Measurements from ENCODE around the gene STARD13.

The STARD13 gene

DNA sequence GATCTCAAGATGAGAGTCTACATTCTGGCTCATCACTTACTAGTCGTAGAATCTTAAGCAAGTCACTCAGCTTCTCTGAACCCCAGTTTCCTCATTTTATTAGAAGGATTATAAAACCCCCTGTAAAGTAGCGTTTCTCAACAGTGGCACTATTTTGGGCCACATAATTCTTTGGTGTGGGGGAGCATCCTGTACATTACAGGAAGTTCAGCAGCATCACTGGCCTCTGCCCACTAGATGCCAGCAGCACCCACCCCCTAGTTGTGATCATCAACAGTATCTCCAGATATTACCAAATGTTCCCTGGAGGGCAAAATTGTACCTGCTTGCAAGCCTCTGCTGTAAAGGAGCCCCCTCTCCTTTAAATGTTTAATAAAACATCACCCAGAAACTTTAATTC is 22.6 kb downstream of the STARD13 start:
- peaks cover 52% of the 10 kb centered on the region for H3K4me1 ChIP-seq (ENCODE audit: insufficient read depth, low read length)
- H3K36me3 ChIP-seq (ENCODE audit: insufficient read depth, low read length) = no peaks in the 10 kb centered on the region
- no peaks in the 10 kb centered on the region for H3K9me3 ChIP-seq (ENCODE audit: low read length)
- H2AFZ ChIP-seq (ENCODE audit: low read depth, low read length) = no peak overlapping the region
- H3K27me3 ChIP-seq (ENCODE audit: insufficient read depth, low read length) = no peaks in the 10 kb centered on the region
- no peak overlapping the region for H3K4me3 ChIP-seq (ENCODE audit: low read length)

GRCh38 chr13:33262594-33262993 is 23.0 kb downstream of the STARD13 start:
- no peaks in the 10 kb centered on the region for H3K27me3 ChIP-seq (ENCODE audit: insufficient read depth, low read length)

DNA sequence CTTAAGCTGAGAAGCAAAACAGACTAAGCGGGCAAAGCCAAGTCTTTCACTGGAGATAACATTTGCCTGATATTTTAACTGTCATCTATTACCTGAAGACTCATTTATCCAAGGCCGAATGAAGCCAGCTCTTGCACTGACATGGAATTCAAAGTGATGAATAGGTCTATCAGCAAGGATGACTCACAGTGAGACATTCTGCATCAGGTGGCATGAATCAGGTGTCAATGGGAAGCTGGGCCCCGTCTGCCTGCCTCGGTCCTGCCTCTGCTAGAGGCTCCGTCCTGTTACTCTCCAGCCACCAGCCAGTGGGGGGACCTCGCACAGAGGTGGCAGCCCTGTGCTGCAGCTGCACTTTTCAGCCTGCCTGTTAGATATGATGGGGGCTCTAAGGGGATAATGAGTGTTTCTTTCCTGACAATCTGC is 23.5 kb downstream of the STARD13 start:
- no peaks in the 10 kb centered on the region for H3K9me3 ChIP-seq (ENCODE audit: low read length)
- H2AFZ ChIP-seq (ENCODE audit: low read depth, low read length) = no peak overlapping the region
- peaks cover 61% of the 10 kb centered on the region for H3K4me1 ChIP-seq (ENCODE audit: insufficient read depth, low read length)
- no peaks in the 10 kb centered on the region for H3K36me3 ChIP-seq (ENCODE audit: insufficient read depth, low read length)
- no peak overlapping the region for H3K4me3 ChIP-seq (ENCODE audit: low read length)
- no peaks in the 10 kb centered on the region for H3K27me3 ChIP-seq (ENCODE audit: insufficient read depth, low read length)

More at GRCh38 chr13:33262594-33262993, 23.0 kb downstream of the STARD13 start:
- Histone ChIP-seq H2AFZ (ENCODE audit: low read depth, low read length) (no peak overlapping the region), H3K4me1 (ENCODE audit: insufficient read depth, low read length) (peaks cover 56% of the 10 kb centered on the region), H3K4me3 (ENCODE audit: low read length) (no peak overlapping the region), H3K36me3 (ENCODE audit: insufficient read depth, low read length) (no peaks in the 10 kb centered on the region), H3K9me3 (ENCODE audit: low read length) (no peaks in the 10 kb centered on the region)

DNA sequence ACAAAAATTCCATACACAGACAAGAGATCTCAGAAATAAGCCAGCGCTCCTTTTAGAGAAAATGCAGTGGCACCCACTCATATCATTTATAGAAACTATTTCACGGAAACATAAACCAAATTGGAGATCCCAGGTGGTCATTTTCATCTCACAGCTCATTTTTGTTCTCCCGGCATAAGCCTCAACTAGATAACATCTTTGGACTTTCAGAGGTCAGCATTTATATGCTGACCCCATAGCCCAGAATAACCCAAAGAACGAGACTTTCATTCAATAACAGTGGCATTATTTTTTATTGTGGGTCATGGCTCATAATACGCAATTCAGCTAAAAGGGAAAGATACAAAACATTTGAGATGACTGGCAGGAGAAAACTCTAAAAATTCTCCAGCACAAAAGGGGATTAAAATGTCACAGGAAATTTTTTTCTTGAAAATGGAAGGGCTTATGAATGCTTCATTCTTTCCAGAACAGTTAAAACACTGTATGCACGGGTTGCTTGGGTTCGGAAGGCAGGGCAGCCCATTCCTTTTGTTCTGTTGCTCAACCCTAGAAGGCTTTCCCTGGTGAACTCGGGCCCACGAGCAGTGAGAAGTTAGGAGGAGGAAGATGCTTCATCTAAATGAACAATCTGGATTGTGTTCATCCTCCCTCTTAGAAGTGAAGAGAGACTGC is 24.0 kb downstream of the STARD13 start:
- H3K27me3 ChIP-seq (ENCODE audit: insufficient read depth, low read length) = no peaks in the 10 kb centered on the region
- peaks cover 66% of the 10 kb centered on the region for H3K4me1 ChIP-seq (ENCODE audit: insufficient read depth, low read length)
- H2AFZ ChIP-seq (ENCODE audit: low read depth, low read length) = no peak overlapping the region
- no peaks in the 10 kb centered on the region for H3K9me3 ChIP-seq (ENCODE audit: low read length)
- no peaks in the 10 kb centered on the region for H3K36me3 ChIP-seq (ENCODE audit: insufficient read depth, low read length)
- H3K4me3 ChIP-seq (ENCODE audit: low read length) = no peak overlapping the region

GRCh38 chr13:33260168-33261098 is 25.1 kb downstream of the STARD13 start:
- H3K4me1 ChIP-seq (ENCODE audit: insufficient read depth, low read length) = peaks cover 76% of the 10 kb centered on the region
- H3K4me3 ChIP-seq (ENCODE audit: low read length) = no peak overlapping the region
- no peaks in the 10 kb centered on the region for H3K36me3 ChIP-seq (ENCODE audit: insufficient read depth, low read length)
- no peaks in the 10 kb centered on the region for H3K27me3 ChIP-seq (ENCODE audit: insufficient read depth, low read length)
- no peaks in the 10 kb centered on the region for H3K9me3 ChIP-seq (ENCODE audit: low read length)
- no peak overlapping the region for H2AFZ ChIP-seq (ENCODE audit: low read depth, low read length)

GRCh38 chr13:33259296-33259695 is 26.3 kb downstream of the STARD13 start:
- Histone ChIP-seq H2AFZ (ENCODE audit: low read depth, low read length) (no peak overlapping the region), H3K27me3 (ENCODE audit: insufficient read depth, low read length) (no peaks in the 10 kb centered on the region), H3K36me3 (ENCODE audit: insufficient read depth, low read length) (no peaks in the 10 kb centered on the region), H3K9me3 (ENCODE audit: low read length) (no peaks in the 10 kb centered on the region), H3K4me3 (ENCODE audit: low read length) (no peak overlapping the region), H3K4me1 (ENCODE audit: insufficient read depth, low read length) (peaks cover 67% of the 10 kb centered on the region)

DNA sequence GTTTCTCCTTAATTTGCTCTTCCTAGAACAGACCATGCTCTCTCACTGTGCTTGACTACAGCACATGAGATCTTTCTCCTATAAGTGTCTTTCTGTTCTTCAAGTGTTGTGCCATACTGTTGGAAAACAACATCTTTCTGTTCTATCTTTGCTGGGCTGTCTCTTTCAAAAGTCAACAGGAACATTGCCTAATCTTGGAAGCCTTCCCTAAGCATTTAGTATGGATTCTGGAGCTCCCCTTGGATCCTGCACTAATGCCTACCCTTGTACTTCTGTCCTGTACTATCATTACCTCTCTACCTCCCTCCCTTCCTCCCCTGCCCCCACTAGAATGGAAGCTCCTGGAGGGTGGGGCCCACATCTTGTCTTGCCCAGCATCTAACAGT is 26.8 kb downstream of the STARD13 start:
- Histone ChIP-seq H3K4me3 (ENCODE audit: low read length) (no peak overlapping the region), H2AFZ (ENCODE audit: low read depth, low read length) (no peak overlapping the region), H3K36me3 (ENCODE audit: insufficient read depth, low read length) (no peaks in the 10 kb centered on the region), H3K4me1 (ENCODE audit: insufficient read depth, low read length) (peaks cover 62% of the 10 kb centered on the region), H3K9me3 (ENCODE audit: low read length) (no peaks in the 10 kb centered on the region), H3K27me3 (ENCODE audit: insufficient read depth, low read length) (no peaks in the 10 kb centered on the region)

DNA sequence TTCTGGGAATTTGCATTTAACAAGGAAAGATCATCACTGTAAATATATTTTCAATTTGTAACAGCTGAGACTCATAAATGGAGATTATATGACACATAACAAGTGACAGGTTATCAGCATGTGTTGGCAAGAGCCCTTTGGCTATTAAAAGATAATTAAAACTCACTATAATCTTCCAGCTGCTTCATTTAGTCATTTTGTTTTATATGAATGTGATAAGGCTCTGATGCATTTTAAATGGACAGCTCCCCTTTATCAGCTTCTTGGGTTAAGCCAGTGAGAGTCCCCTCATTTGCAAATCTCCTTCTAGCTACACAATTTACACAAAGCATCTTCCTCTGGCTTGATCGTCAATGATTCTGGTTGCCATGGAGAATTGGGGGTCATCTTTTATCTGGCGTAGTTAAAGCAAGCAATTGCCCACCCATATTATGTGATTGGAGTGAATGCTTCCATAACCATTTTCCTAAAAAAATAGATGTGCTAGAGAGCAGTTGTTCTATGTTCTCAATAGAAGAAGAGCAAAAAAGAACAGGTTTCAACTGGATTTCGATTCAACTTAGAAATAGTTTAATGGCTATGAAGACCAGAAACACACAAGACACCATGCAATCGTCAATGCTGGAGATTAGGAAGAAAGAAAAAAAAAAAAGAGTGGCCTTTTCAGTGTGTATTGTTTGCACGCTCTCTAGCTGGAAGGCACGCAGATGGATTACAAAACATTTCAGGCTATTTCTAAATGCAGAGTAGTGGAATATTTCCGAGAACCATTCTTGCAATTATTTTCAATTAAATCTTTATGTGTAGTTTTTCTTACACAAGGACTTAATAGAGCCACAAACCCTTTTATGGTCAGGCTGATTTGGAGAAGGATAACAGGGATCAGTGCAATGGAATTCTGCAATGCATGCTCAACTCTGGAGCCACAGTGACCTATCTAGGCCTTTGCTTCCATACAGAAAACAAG is 27.4 kb downstream of the STARD13 start:
- H3K36me3 ChIP-seq (ENCODE audit: insufficient read depth, low read length) = no peaks in the 10 kb centered on the region
- H3K4me1 ChIP-seq (ENCODE audit: insufficient read depth, low read length) = peaks cover 61% of the 10 kb centered on the region
- no peaks in the 10 kb centered on the region for H3K9me3 ChIP-seq (ENCODE audit: low read length)
- H3K27me3 ChIP-seq (ENCODE audit: insufficient read depth, low read length) = no peaks in the 10 kb centered on the region
- peak overlapping the region; percentile 54 for H2AFZ ChIP-seq (ENCODE audit: low read depth, low read length)
- H3K4me3 ChIP-seq (ENCODE audit: low read length) = no peak overlapping the region

GRCh38 chr13:33256148-33256840 is 29.3 kb downstream of the STARD13 start:
- Histone ChIP-seq H3K27me3 (ENCODE audit: insufficient read depth, low read length) (no peaks in the 10 kb centered on the region), H3K4me1 (ENCODE audit: insufficient read depth, low read length) (peaks cover 53% of the 10 kb centered on the region), H3K4me3 (ENCODE audit: low read length) (no peak overlapping the region), H2AFZ (ENCODE audit: low read depth, low read length) (no peak overlapping the region), H3K9me3 (ENCODE audit: low read length) (no peaks in the 10 kb centered on the region), H3K36me3 (ENCODE audit: insufficient read depth, low read length) (no peaks in the 10 kb centered on the region)

- Histone ChIP-seq H3K9me3 (ENCODE audit: low read length) (no peaks in the 10 kb centered on the region), H2AFZ (ENCODE audit: low read depth, low read length) (no peak overlapping the region), H3K4me1 (ENCODE audit: insufficient read depth, low read length) (peaks cover 19% of the 10 kb centered on the region), H3K36me3 (ENCODE audit: insufficient read depth, low read length) (no peaks in the 10 kb centered on the region), H3K4me3 (ENCODE audit: low read length) (no peak overlapping the region), H3K27me3 (ENCODE audit: insufficient read depth, low read length) (no peaks in the 10 kb centered on the region)
Observed at GRCh38 chr13:33252135-33252534, 33.4 kb downstream of the STARD13 start.

DNA sequence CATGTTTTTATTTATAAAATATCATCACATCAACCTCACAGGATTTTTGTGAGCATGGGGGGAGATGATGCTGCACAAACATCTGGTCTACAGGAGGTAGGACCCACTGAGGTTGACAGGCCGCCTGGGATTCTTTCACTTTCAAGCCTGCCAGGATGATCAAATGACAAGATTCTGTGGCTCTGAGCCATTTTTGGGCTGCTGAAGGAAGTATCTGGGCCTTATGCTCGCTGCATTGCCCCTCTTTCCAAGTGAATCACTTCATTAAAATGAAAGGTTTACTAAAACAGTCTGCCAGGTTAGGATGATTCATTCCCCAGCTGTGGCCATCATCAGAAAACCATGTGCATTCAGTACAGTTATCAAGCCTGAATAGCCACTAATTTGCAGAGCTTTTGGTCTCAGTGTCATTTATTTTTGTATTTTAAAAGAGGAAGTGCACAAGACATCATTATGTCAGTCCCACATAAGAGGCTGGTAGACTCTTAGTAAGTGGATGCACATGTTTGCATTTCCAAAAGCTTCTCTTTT is 34.4 kb downstream of the STARD13 start:
- Histone ChIP-seq H3K36me3 (ENCODE audit: insufficient read depth, low read length) (no peaks in the 10 kb centered on the region), H2AFZ (ENCODE audit: low read depth, low read length) (no peak overlapping the region), H3K4me1 (ENCODE audit: insufficient read depth, low read length) (peaks cover 10% of the 10 kb centered on the region), H3K4me3 (ENCODE audit: low read length) (no peak overlapping the region), H3K9me3 (ENCODE audit: low read length) (no peaks in the 10 kb centered on the region), H3K27me3 (ENCODE audit: insufficient read depth, low read length) (no peaks in the 10 kb centered on the region)

DNA sequence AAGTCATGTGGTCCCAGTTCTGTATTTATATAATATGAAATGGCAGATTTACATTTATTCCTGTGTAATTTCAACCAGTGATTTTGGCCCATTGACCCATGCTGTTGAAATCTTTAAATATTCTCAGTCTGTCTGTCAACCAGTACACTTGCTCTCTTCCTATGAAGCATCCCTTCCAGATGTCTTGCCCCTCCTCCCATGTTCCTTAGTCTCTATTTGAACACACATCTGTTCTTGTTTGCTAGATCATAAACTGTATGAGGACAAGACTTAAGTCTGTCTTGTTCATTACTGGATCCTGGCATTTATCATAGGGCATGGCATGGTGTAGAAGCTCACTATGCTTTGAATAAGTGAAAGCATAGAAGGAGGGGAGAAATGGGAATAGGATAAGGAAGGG is 34.9 kb downstream of the STARD13 start:
- Histone ChIP-seq H3K36me3 (ENCODE audit: insufficient read depth, low read length) (no peaks in the 10 kb centered on the region), H3K9me3 (ENCODE audit: low read length) (no peaks in the 10 kb centered on the region), H3K4me1 (ENCODE audit: insufficient read depth, low read length) (peaks cover 4% of the 10 kb centered on the region)

More for the DNA sequence above, 34.9 kb downstream of the STARD13 start:
- Histone ChIP-seq H3K4me3 (ENCODE audit: low read length) (no peak overlapping the region), H2AFZ (ENCODE audit: low read depth, low read length) (no peak overlapping the region), H3K27me3 (ENCODE audit: insufficient read depth, low read length) (no peaks in the 10 kb centered on the region)

All from neuron (in vitro differentiated cells).